Smooth muscle cell (in vitro differentiated cells): ENCODE results near the gene SPTBN1. TPM values are rescaled to one million over a fixed set of nuclear protein-coding genes. Genes with fewer than 3 reads are reported as not detected.

Experiments used
- DNase-seq: peaks from one replicate; lab custom pipeline; 2025; ENCODE audit not compliant: unreplicated experiment; lab: John Stamatoyannopoulos, UW
- H2AFZ ChIP-seq: fragments of 200-600 bp; sonication (generic); 2 replicates; pipeline ENCODE4 v1.6.0; 2016; ENCODE audit warnings: antibody characterized with exemption, low read depth, mild to moderate bottlenecking
- H3F3A ChIP-seq: fragments of 200-600 bp; sonication (generic); 2 replicates; pipeline ENCODE4 v1.6.0; 2017; ENCODE audit warnings: antibody characterized with exemption, low read depth
- H3K27ac ChIP-seq: fragments of 200-600 bp; sonication (generic); 2 replicates; pipeline ENCODE4 v1.5.1; 2016; ENCODE audit warnings: low read depth, mild to moderate bottlenecking
- H3K27me3 ChIP-seq: fragments of 200-600 bp; sonication (generic); 2 replicates; pipeline ENCODE4 v1.6.1; 2016; ENCODE audit warnings: low read depth, mild to moderate bottlenecking
- H3K36me3 ChIP-seq: fragments of 200-600 bp; sonication (generic); 2 replicates; pipeline ENCODE4 v1.5.1; 2016; ENCODE audit warnings: low read depth
- H3K4me1 ChIP-seq: fragments of 200-600 bp; sonication (generic); 2 replicates; pipeline ENCODE4 v1.5.1; 2016; ENCODE audit warnings: low read depth
- H3K4me2 ChIP-seq: fragments of 200-600 bp; sonication (generic); 2 replicates; pipeline ENCODE4 v1.6.0; 2016; ENCODE audit warnings: mild to moderate bottlenecking
- H3K4me3 ChIP-seq: fragments of 200-600 bp; sonication (generic); 2 replicates; pipeline ENCODE4 v1.5.1; 2016; ENCODE audit warnings: mild to moderate bottlenecking
- H3K79me2 ChIP-seq: fragments of 200-600 bp; sonication (generic); 2 replicates; pipeline ENCODE4 v1.6.0; 2016; ENCODE audit warnings: low read depth, mild to moderate bottlenecking
- H3K9ac ChIP-seq: fragments of 200-600 bp; sonication (generic); 2 replicates; pipeline ENCODE4 v1.6.0; 2016; ENCODE audit warnings: low read depth
- H3K9me3 ChIP-seq: fragments of 200-600 bp; sonication (generic); replicated peaks from 2 replicates; pipeline ENCODE4 v1.5.1; 2016; ENCODE audit warnings: low read depth
- H4K20me1 ChIP-seq: fragments of 200-600 bp; sonication (generic); 2 replicates; pipeline ENCODE4 v1.6.0; 2016; ENCODE audit warnings: low read depth
- WGBS: methylation state at CpG from one replicate; pipeline ENCODE4 v1.1.7; 2016; ENCODE audit warnings: low lambda C conversion rate; 5-methylcytosine and 5-hydroxymethylcytosine counted together
- polyA plus RNA-seq: library from polyadenylated mRNA; unstranded; fragments of >200 nt; fragmentation: Nextera tagmentation; extraction: Ambion mirVana; gene quantifications from 2 replicates; pipeline ENCODE4 v1.2.1, GENCODE V29; 2016
- total RNA-seq: library from RNA; depleted of rRNA; stranded (reverse); fragments of >200 nt; gene quantifications from 2 replicates; pipeline ENCODE4 v1.2.3, GENCODE V29; 2014
- TF ChIP-seq, protein P1 (sequence below): fragments of 200-600 bp; sonication (generic); IDR thresholded peaks from 2 replicates; pipeline ENCODE4 v1.5.1; 2017; ENCODE audit warnings: borderline replicate concordance, mild to moderate bottlenecking, antibody characterized with exemption; ENCODE audit not compliant: insufficient read depth, poor library complexity, severe bottlenecking

SPTBN1 gene
- total and polyA plus RNA-seq, 2 experiments from 2014 or later: 78.7 to 186 TPM

DNA sequence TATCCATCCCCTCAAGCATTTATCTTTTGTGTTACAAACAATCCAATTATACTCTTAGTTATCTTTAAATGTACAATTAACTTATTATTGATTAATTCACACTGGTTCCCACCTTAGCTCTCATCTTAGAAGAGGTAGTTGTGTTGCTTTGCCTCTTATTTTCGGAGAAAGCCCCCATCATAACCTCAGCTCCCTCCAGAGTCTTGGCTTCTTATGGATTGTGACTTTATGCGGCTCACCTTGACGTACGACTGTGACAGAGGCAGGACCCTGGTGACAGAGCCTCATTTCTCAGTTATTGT, 132.9 kb downstream of the SPTBN1 start:
- DNase-seq: no peak
- Histone ChIP-seq H3K9ac (no peak overlapping the region), H2AFZ (no peak overlapping the region), H3K79me2 (peaks cover 87% of the 10 kb centered on the region), H3K27ac (peak overlapping the region; percentile 78), H3F3A (peaks cover 9% of the 10 kb centered on the region), H3K4me1 (peaks cover 31% of the 10 kb centered on the region), H3K36me3 (no peaks in the 10 kb centered on the region), H3K9me3 (no peaks in the 10 kb centered on the region), H3K27me3 (no peaks in the 10 kb centered on the region), H3K4me2 (peak overlapping the region; percentile 42), H3K4me3 (no peak overlapping the region), H4K20me1 (peaks cover 93% of the 10 kb centered on the region)
- WGBS: 96% methylated on average over 4 of the region's 4 CpGs
- TF ChIP-seq, protein P1, sequence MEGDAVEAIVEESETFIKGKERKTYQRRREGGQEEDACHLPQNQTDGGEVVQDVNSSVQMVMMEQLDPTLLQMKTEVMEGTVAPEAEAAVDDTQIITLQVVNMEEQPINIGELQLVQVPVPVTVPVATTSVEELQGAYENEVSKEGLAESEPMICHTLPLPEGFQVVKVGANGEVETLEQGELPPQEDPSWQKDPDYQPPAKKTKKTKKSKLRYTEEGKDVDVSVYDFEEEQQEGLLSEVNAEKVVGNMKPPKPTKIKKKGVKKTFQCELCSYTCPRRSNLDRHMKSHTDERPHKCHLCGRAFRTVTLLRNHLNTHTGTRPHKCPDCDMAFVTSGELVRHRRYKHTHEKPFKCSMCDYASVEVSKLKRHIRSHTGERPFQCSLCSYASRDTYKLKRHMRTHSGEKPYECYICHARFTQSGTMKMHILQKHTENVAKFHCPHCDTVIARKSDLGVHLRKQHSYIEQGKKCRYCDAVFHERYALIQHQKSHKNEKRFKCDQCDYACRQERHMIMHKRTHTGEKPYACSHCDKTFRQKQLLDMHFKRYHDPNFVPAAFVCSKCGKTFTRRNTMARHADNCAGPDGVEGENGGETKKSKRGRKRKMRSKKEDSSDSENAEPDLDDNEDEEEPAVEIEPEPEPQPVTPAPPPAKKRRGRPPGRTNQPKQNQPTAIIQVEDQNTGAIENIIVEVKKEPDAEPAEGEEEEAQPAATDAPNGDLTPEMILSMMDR: no peak

DNA sequence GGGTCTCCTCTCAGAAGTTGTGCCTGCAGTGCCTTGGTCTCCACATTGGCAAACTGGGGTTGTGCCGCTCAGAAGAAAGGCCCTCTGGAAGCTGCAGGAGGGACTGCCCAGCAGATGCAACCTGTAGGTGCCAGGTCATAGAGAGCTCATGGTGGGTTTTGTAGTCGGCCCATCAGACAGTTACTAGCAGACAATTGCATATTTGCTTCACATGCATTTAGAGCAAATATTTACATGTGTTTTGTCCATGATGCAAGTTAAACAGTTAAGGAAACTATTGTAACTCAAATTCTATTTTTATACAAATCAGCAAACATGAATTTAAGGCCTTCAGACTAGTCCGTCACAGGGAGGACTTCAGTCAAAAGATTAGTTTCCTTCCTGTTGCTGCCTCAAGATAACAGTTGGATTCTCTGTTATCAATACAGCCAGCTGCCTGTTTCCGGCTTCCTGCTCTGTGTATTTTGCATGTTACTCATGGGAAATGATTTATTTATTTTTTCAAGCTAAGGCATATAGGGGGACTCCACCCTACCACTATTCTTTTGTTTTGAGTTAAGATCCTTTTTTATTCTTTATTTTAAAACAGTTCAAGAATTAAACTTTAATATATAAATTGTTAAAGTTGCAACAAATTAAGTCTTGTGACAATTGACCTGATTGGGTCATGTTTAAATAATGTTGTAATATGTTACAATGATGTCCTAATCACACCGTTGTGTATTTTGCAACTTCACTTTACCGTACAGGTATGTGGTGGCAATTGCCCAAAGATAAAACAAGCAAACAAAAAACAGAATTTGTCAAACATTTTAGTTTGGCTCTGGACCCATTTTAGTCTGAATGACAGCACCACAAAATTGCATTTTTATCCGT, 133.5 kb downstream of the SPTBN1 start:
- Histone ChIP-seq H3K4me1 (peaks cover 31% of the 10 kb centered on the region), H3K36me3 (no peaks in the 10 kb centered on the region), H3K27me3 (no peaks in the 10 kb centered on the region), H2AFZ (no peak overlapping the region), H3K4me3 (no peak overlapping the region), H3K9ac (no peak overlapping the region), H3K79me2 (peaks cover 87% of the 10 kb centered on the region), H3K4me2 (peak overlapping the region; percentile 42), H4K20me1 (peaks cover 94% of the 10 kb centered on the region), H3F3A (peaks cover 9% of the 10 kb centered on the region), H3K27ac (peak overlapping the region; percentile 78), H3K9me3 (no peaks in the 10 kb centered on the region)
- DNase-seq: no peak
- WGBS: 57% methylated on average over 7 of the region's 7 CpGs
- TF ChIP-seq, protein P1: no peak

DNA sequence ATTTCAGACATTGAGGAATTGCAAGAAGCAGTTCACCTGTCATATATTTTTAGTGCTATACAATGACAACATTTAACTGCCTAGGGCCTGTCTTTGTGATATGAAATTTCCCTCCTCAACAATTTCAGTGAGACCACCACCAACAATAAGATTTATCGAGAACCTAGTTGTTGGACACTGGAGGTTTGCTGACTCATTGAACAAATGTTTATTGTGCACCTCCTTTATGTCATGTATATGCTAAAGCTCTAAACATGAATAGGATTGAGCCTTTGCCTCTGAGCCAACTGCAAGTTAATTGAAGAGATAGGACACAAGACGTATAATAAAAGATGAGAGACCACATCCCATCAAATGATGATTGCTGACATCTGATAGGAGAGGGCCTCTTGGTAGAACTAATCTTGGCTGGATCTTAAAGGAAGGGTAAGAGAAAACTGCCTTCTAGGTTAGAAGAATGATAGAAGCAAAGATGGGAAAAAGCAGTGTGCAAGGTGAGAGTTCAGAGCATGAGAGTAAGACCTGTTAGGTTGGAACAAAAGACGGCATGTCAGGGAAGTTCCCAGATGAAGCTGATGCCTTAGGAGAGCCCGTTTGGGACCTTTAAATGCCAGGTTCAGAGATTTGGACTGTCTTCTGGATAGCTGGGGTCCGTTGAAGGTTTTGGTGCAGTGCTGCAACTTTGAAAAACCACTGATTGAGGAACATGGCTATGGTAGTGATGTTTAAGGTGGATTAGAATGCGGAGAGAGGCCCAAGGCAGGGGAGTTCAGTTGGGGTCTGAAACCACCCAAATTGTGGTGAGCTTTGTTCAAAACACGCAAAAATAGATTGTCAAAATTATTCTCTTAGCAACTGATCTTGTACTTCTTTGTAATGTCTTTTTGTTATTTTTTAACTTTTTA, 134.3 kb downstream of the SPTBN1 start:
- H3K4me3 ChIP-seq: no peak overlapping the region
- no peaks in the 10 kb centered on the region for H3K9me3 ChIP-seq
- peaks cover 31% of the 10 kb centered on the region for H3K4me1 ChIP-seq
- TF ChIP-seq, protein P1: no peak
- 83% methylated on average over 7 of the region's 7 CpGs for WGBS
- H3K36me3 ChIP-seq: no peaks in the 10 kb centered on the region
- no peaks in the 10 kb centered on the region for H3K27me3 ChIP-seq
- no peak overlapping the region for H3K9ac ChIP-seq
- H3K4me2 ChIP-seq: peak overlapping the region; percentile 42
- peaks cover 9% of the 10 kb centered on the region for H3F3A ChIP-seq
- H4K20me1 ChIP-seq: peaks cover 94% of the 10 kb centered on the region
- peaks cover 88% of the 10 kb centered on the region for H3K79me2 ChIP-seq
- H3K27ac ChIP-seq: peak overlapping the region; percentile 78
- no peak overlapping the region for H2AFZ ChIP-seq
- no peak for DNase-seq
